Activated CD4-positive, alpha-beta T cell treated with anti-CD3 and anti-CD28 coated beads, Interleukin-2, amount 50 U/mL, for 4 hours (primary cell): ENCODE data around the gene CLEC16A.
A peak's percentile ranks its signal among the peaks of the same experiment; 100 is the strongest.

Experiments used
- DNase-seq, 2 experiments: peaks; one replicate each; pipeline ENCODE4 v3.0.0-alpha.2; 2020

The CLEC16A gene

DNA sequence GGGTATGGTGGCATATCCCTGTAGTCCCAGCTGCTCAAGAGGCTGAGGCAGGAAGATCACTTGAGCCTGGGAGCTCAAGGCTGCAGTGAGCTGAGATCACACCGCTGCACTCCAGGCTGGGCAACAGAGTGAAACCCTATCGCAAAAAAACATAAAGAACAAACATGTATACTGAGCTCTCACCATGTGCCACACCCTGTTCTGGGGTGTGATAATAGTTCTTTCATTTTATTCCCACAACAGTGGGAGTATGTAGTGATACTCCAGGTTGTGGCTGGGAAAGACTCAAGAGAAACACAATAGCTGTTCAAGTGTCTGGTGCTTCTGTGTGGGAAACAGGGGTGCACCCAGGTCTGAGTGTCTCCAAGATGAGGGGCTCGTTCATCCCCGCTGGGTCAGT is 221.0 kb downstream of the CLEC16A start:
- no peak for DNase-seq

DNA sequence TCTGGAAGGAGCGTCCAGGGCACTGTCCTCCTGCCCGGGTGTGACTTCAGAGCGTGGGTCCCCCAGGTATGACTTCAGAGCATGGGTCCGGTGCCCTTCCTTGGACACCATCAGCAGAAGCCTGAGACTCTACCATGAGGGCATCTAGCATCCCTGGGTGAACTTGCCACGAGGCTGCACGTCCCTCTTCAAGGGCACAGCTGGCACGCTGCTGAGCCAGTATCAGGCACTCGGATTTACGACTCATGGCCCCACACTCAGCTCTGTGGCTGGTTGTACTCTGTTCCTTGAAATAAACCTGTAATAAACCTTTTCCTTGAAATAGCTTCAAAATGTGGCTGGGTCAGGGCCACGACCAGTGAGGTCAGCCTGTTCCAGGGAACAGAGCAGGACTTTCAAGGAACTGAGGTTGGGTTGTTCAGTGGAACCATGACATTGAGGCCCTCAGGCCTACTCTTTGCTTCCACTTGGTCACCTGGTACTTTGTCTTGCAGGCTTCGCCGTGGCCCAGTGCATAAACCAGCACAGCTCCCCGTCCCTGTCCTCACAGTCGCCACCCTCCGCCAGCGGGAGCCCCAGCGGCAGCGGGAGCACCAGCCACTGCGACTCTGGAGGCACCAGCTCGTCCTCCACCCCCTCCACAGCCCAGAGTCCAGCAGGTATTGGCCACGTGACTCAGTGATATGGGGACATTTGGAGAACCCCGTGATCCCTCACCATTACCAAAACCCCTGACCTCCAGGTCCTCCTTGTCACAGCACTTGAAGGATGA is 221.7 kb downstream of the CLEC16A start:
- DNase-seq = no peak

DNA sequence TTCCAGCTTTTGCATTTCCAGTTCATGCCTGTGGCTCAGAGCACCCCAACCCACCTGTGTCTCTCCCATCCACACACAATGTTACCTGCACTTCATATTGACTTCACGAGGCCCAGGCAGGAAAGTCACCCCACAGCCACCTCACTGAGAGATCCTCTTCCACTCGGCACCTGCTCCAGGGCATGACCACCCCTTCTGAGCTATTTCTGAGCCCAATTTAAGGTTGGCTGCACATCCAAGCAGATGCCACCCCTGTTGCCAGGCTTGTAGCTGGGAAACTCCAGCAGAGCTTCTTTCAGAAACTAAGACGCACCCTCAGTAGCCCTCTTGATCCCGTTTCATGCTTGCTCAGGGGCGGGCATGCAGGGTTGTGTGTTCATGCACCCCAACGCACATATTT is 223.2 kb downstream of the CLEC16A start:
- DNase-seq = no peak

- no peak for DNase-seq
Observed at GRCh38 chr16:11168386-11169051, 224.2 kb downstream of the CLEC16A start.

DNA sequence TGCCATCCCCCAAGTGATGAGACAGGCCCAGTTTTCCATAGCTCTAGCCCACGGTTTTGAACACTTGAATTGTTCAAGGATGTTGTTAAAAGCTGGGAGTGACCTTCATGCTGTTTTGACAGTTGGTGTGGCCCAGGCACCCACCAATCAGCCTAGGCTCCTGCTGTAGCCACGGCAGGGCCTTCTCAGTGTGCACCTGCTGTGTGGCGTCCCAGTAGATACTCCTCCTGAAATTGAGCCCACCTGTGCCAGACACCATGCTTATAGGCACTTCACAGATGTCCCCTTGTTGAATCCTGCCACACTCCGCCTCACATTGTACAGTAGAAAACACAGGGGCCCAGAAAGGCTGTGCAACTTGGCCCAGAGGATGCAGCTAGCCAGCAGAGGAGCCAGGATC is 225.3 kb downstream of the CLEC16A start:
- no peak for DNase-seq

DNA sequence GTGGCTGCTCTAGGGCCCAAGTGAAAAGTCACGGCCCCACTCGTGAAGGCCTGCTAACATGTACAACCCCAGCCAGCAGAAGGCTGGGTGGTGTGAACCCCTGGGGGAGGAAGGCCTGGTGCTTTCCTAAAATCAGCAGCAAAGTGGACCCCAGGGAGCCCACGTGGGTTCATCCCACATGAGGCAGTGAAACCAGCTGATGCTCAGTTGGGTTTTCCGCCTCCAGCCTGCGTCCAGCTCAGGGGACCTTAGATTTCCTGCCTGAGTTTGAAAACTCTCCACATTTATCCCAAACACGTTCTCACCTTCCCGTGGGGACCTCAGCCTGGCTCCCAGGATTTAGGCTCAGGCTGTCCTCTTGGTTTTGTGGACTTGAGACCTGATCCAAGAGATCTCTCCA is 225.8 kb downstream of the CLEC16A start:
- no peak for DNase-seq

- no peak for DNase-seq
Observed at GRCh38 chr16:11170696-11171447, 226.5 kb downstream of the CLEC16A start.

DNA sequence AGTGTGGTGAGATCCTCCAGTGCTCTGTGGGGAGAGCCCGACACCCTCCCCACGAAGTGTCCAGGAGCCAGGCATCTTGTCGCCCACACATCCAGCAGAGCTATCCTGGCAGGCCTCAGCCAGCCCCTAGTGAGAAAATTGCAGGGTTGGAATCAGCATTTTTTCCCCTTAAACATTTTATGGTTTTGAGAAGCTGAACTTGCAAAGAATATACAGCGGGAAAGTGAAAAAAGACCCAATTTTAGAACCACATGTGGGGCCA is 227.0 kb downstream of the CLEC16A start:
- no peak for DNase-seq

- no peak for DNase-seq
Observed at GRCh38 chr16:11171757-11172299, 227.5 kb downstream of the CLEC16A start.

DNA sequence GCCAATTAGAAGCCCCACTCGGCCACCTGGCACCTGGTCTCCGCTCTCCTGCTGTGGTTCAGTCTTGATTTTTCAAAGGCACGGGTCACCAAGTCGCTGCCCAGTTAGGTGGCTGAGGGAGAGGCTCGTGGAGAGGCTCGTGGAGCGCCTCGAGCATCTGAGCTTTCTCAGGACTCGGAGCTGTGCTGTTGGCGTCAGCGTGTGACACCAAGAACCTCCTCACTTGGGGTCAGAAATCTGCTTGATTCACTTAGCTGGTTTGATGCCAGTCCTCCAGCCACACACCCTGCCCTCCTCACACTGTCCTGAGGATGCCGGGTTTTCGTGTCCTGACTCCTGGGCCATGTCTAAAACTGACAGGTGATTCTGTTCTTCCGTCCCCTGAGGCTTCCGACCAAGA is 229.1 kb downstream of the CLEC16A start:
- no peak for DNase-seq

- no peak for DNase-seq
Observed at GRCh38 chr16:11174141-11174540, 229.8 kb downstream of the CLEC16A start.

GRCh38 chr16:11175106-11175786 is 230.9 kb downstream of the CLEC16A start:
- DNase-seq = no peak

GRCh38 chr16:11175787-11176341 is 231.5 kb downstream of the CLEC16A start:
- peak; percentile 6 to 13 for DNase-seq

DNA sequence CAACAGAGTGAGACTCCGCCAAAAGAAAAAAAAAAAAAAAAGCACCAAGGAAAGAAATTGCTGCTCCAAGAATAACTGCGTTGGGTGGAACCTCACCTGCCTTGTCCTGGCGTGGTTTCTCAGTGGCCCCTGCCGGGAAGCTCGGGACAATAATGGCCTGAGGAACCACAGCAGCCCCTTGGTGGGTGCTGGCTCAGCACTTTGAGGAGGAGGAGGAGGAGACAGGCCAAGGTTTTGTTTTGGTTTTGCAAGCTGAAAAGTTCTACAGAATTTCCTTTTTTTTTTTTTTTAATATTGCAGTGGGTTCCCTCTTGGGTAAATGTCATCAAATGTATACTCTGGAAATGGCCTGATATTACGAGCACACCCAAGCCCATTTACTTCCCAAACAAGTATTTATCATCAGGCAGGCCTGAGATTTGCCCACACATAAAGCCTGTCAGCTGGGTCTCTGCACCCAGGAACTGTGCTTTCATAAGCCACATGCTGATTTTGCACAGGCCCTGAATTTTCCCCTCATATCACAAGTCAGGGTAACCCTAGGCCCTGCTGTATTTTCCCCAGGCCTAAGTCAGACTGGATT is 233.3 kb downstream of the CLEC16A start:
- no peak for DNase-seq

DNA sequence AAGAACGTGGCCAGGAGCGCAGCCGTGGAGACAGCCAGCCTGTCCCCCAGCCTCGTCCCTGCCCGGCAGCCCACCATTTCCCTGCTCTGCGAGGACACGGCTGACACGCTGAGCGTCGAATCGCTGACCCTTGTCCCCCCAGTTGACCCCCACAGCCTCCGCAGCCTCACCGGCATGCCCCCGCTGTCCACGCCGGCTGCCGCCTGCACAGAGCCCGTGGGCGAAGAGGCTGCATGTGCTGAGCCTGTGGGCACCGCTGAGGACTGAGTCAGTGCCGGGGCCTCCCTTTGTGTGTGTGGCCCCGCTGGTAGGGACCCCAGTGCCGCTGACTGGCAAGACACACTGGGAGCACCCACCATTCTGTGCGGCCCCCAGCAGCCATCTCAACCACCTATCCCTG is 234.1 kb downstream of the CLEC16A start:
- DNase-seq = no peak

DNA sequence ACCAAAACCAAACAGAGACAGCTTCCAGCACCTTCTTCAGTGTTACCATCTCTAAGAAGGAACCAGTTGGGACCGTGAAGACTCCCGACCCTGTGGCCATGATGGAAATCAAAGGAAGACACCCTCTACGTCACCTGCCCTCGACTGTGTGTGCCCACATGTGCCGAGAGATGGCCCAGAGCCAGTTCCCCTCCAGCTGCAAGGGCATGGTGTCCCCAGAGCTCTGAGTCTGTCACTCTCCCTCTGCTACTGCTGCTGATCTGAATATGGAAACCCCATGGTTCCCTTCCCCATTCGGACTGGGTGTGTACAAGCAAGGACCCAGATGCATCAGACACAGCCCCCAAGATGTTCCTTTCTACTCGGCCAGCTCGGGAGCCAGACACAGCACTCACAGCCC is 235.2 kb downstream of the CLEC16A start:
- no peak for DNase-seq

DNA sequence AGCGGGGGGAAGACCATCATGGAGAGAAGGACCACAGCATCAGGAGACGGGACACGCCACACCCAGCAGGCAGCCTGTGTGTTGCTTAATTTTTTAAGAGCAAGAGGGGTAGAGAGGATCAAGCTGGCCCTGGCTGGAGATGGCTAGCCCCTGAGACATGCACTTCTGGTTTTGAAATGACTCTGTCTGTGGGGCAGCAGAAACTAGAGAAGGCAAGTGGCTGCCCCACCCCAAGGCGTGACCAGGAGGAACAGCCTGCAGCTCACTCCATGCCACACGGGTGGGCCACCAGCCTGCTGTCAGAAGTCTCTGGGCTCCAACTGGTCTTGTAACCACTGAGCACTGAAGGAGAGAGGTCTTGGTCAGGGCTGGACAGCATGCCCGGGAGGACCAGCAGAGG is 236.1 kb downstream of the CLEC16A start:
- no peak for DNase-seq

DNA sequence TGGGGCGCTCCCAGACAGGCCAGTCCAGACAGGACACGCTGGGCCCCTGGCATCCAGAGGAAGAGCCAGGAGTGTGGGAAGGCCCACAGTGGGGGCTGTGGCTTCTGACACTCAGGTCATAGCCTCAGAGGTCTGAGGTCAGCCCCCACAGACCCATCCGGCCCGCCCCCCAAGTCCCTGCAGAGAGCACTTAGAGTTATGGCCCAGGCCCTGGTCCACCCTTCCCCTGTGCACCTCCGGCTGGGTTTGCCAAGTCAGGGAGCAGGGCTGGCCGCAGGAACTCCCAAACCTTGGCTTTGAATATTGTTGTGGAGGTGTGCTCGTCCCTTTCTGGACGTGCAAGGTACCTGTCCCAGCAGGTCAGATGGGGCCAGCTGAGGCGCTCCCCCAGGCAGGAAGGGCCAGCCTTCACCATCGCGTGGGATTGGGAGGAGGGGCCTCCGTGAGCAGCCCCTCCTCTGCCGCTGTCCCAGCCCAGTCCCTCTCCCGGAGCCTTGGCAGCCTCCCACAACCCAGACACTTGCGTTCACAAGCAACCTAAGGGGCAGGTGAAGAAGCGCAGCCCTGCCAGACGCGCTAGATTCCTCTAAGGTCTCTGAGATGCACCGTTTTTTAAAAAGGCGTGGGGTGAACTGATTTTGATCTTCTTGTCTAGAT is 237.0 kb downstream of the CLEC16A start:
- DNase-seq = no peak

DNA sequence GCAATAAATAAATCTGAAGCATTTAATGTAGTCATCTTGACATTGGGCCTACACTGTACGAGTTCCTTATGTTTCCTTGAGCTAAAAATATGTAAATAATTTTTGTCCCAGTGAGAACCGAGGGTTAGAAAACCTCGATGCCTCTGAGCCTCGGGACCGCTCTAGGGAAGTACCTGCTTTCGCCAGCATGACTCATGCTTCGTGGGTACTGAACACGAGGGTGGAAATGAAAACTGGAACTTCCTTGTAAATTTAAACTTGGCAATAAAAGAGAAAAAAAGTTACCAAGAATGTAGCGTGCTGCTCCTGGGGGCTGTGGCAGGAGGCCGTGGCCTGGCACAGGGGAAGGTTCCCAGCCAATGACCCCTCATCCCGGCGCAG is 237.5 kb downstream of the CLEC16A start:
- DNase-seq = no peak

DNA sequence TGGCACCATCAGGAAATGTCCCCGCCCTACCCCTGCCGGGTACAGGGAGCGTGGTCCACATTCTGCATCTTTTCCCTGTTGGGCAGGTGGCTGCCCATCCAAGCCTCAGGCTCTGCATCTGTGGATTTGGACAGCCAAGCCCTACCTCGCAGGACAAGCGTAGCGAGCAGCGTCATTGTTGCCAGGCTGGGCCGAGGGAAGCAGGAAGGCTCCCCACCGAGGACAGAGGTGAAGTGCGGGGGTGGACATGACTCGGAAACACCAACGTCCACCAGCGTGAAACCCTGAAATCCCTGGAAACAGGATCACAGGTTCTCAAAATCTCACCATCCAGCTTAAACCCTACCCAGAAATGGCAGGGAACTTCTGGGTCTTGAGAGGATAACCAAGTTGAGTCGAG is 238.0 kb downstream of the CLEC16A start:
- DNase-seq = no peak

- no peak for DNase-seq
Observed at GRCh38 chr16:11183035-11183812, 238.9 kb downstream of the CLEC16A start.
